ENCODE data around the gene ZNF566. TPM values are rescaled to one million over a fixed set of nuclear protein-coding genes. Genes with fewer than 3 reads are reported as not detected.

The ZNF566 gene
- total and polyA plus RNA-seq, 3 experiments from 2014 or later = 8.2 to 12.9 (median 9.0) TPM

- DNase-seq = no peak
- peak overlapping the region; percentile 78 for H3K27ac ChIP-seq (ENCODE audit: low read depth, low read length)
- peaks cover 6% of the 10 kb centered on the region for H3K27me3 ChIP-seq (ENCODE audit: insufficient read depth, low read length, poor library complexity, severe bottlenecking)
- Mint-ChIP-seq H3K9me3 (peaks cover 4 to 31% (median 17%) of the 10 kb centered on the region in 5 donors), H3K36me3 (peaks cover 9 to 39% (median 34%) of the 10 kb centered on the region in 3 donors), H3K4me3 (peak overlapping the region; percentile 89 to 95 (median 92)), H3K4me1 (peaks cover 23 to 46% (median 42%) of the 10 kb centered on the region in 3 donors), H3K27me3 (peaks cover 14 to 18% of the 10 kb centered on the region in 2 donors), H3K27ac (peak overlapping the region; percentile 55 to 97 (median 95))
- ChIA-PET POLR2A (interaction anchor here (0.6 to 1.2 kb wide), 2 partner anchors 50 to 71 kb away, joined by 4 to 5 read pairs; partner anchors contain the start of gene ZNF566), CTCF (no interaction called here)
- H3K4me1 ChIP-seq (ENCODE audit: insufficient read depth, low read length) = peaks cover 11% of the 10 kb centered on the region
- no peaks in the 10 kb centered on the region for H3K9me3 ChIP-seq (ENCODE audit: low read length)
- H3K36me3 ChIP-seq (ENCODE audit: insufficient read depth, low read length) = no peaks in the 10 kb centered on the region
- H3K4me3 ChIP-seq (ENCODE audit: low read length) = peak overlapping the region; percentile 63
These were observed 71.5 kb downstream of the ZNF566 start for GRCh38 chr19:36417752-36418286.

GRCh38 chr19:36409841-36410240 lies 79.5 kb downstream of the ZNF566 start:
- H3K27ac Mint-ChIP-seq = no peak overlapping the region
- peaks cover 0 to 18% (median 7%) of the 10 kb centered on the region in 3 donors for H3K4me1 Mint-ChIP-seq
- CTCF ChIA-PET = no interaction called here
- H3K27me3 ChIP-seq (ENCODE audit: insufficient read depth, low read length, poor library complexity, severe bottlenecking) = no peaks in the 10 kb centered on the region
- peaks cover 35% of the 10 kb centered on the region for H3K36me3 ChIP-seq (ENCODE audit: insufficient read depth, low read length)
- no peak overlapping the region for H3K27ac ChIP-seq (ENCODE audit: low read depth, low read length)
- no peak overlapping the region for H3K4me3 ChIP-seq (ENCODE audit: low read length)
- POLR2A ChIA-PET = no interaction called here
- no peak for DNase-seq
- no peaks in the 10 kb centered on the region for H3K4me1 ChIP-seq (ENCODE audit: insufficient read depth, low read length)
- peak overlapping the region in 1 of 7 donors; percentile 11 for H3K4me3 Mint-ChIP-seq
- H3K9me3 Mint-ChIP-seq = peaks cover 22 to 75% (median 38%) of the 10 kb centered on the region in 5 donors
- peaks cover 8% of the 10 kb centered on the region for H3K9me3 ChIP-seq (ENCODE audit: low read length)
- H3K27me3 Mint-ChIP-seq = no peaks in the 10 kb centered on the region
- H3K36me3 Mint-ChIP-seq = peaks cover 47 to 74% (median 71%) of the 10 kb centered on the region in 3 donors

GRCh38 chr19:36408101-36408500 lies 81.3 kb downstream of the ZNF566 start:
- Mint-ChIP-seq H3K4me1 (peaks cover 0 to 14% (median 7%) of the 10 kb centered on the region in 3 donors), H3K36me3 (peaks cover 56 to 82% (median 78%) of the 10 kb centered on the region in 3 donors), H3K4me3 (no peak overlapping the region), H3K9me3 (peaks cover 27 to 81% (median 44%) of the 10 kb centered on the region in 5 donors), H3K27ac (peak overlapping the region in 1 of 8 donors; percentile 70), H3K27me3 (no peaks in the 10 kb centered on the region)
- no peak for DNase-seq
- Histone ChIP-seq H3K9me3 (ENCODE audit: low read length) (peaks cover 8% of the 10 kb centered on the region), H3K27ac (ENCODE audit: low read depth, low read length) (no peak overlapping the region), H3K27me3 (ENCODE audit: insufficient read depth, low read length, poor library complexity, severe bottlenecking) (no peaks in the 10 kb centered on the region), H3K4me3 (ENCODE audit: low read length) (no peak overlapping the region), H3K36me3 (ENCODE audit: insufficient read depth, low read length) (peaks cover 35% of the 10 kb centered on the region), H3K4me1 (ENCODE audit: insufficient read depth, low read length) (no peaks in the 10 kb centered on the region)
- POLR2A ChIA-PET = no interaction called here
- CTCF ChIA-PET = no interaction called here

- Histone ChIP-seq H3K27ac (ENCODE audit: low read depth, low read length) (no peak overlapping the region), H3K9me3 (ENCODE audit: low read length) (peaks cover 12% of the 10 kb centered on the region), H3K27me3 (ENCODE audit: insufficient read depth, low read length, poor library complexity, severe bottlenecking) (no peaks in the 10 kb centered on the region), H3K4me1 (ENCODE audit: insufficient read depth, low read length) (no peaks in the 10 kb centered on the region), H3K4me3 (ENCODE audit: low read length) (no peak overlapping the region), H3K36me3 (ENCODE audit: insufficient read depth, low read length) (peaks cover 40% of the 10 kb centered on the region)
- DNase-seq = no peak
- ChIA-PET POLR2A (no interaction called here), CTCF (no interaction called here)
- H3K4me1 Mint-ChIP-seq = peaks cover 0 to 2% (median 2%) of the 10 kb centered on the region in 3 donors
- peaks cover 42 to 75% (median 58%) of the 10 kb centered on the region in 5 donors for H3K9me3 Mint-ChIP-seq
- H3K27me3 Mint-ChIP-seq = no peaks in the 10 kb centered on the region
- H3K4me3 Mint-ChIP-seq = no peak overlapping the region
- peaks cover 63 to 89% (median 83%) of the 10 kb centered on the region in 3 donors for H3K36me3 Mint-ChIP-seq
- no peak overlapping the region for H3K27ac Mint-ChIP-seq
These were observed 84.9 kb downstream of the ZNF566 start for GRCh38 chr19:36404498-36404897.

- Histone ChIP-seq H3K4me1 (ENCODE audit: insufficient read depth, low read length) (no peaks in the 10 kb centered on the region), H3K36me3 (ENCODE audit: insufficient read depth, low read length) (peaks cover 20% of the 10 kb centered on the region), H3K27me3 (ENCODE audit: insufficient read depth, low read length, poor library complexity, severe bottlenecking) (no peaks in the 10 kb centered on the region), H3K27ac (ENCODE audit: low read depth, low read length) (no peak overlapping the region), H3K4me3 (ENCODE audit: low read length) (no peak overlapping the region), H3K9me3 (ENCODE audit: low read length) (peaks cover 9% of the 10 kb centered on the region)
- DNase-seq = no peak
- POLR2A ChIA-PET = no interaction called here
- peaks cover 0 to 2% (median 0%) of the 10 kb centered on the region in 3 donors for H3K4me1 Mint-ChIP-seq
- H3K27me3 Mint-ChIP-seq = no peaks in the 10 kb centered on the region
- H3K36me3 Mint-ChIP-seq = peaks cover 57 to 86% (median 81%) of the 10 kb centered on the region in 3 donors
- CTCF ChIA-PET = no interaction called here
- peaks cover 46 to 77% (median 64%) of the 10 kb centered on the region in 5 donors for H3K9me3 Mint-ChIP-seq
- peak overlapping the region in 1 of 7 donors; percentile 54 for H3K4me3 Mint-ChIP-seq
- H3K27ac Mint-ChIP-seq = no peak overlapping the region
These were observed 87.9 kb downstream of the ZNF566 start for GRCh38 chr19:36401475-36401874.

- H3K36me3 ChIP-seq (ENCODE audit: insufficient read depth, low read length) = peaks cover 28% of the 10 kb centered on the region
- no peaks in the 10 kb centered on the region for H3K27me3 Mint-ChIP-seq
- no peak for DNase-seq
These were observed 90.8 kb downstream of the ZNF566 start for GRCh38 chr19:36398571-36398970.

More at GRCh38 chr19:36398571-36398970, 90.8 kb downstream of the ZNF566 start:
- H3K4me3 ChIP-seq (ENCODE audit: low read length) = no peak overlapping the region
- H3K9me3 Mint-ChIP-seq = peaks cover 46 to 77% (median 75%) of the 10 kb centered on the region in 5 donors
- H3K36me3 Mint-ChIP-seq = peaks cover 53 to 80% (median 75%) of the 10 kb centered on the region in 3 donors
- H3K9me3 ChIP-seq (ENCODE audit: low read length) = peaks cover 26% of the 10 kb centered on the region
- no peaks in the 10 kb centered on the region for H3K27me3 ChIP-seq (ENCODE audit: insufficient read depth, low read length, poor library complexity, severe bottlenecking)
- no peak overlapping the region for H3K27ac ChIP-seq (ENCODE audit: low read depth, low read length)
- POLR2A ChIA-PET = no interaction called here
- no peak overlapping the region for H3K27ac Mint-ChIP-seq
- CTCF ChIA-PET = no interaction called here
- no peaks in the 10 kb centered on the region for H3K4me1 ChIP-seq (ENCODE audit: insufficient read depth, low read length)
- no peak overlapping the region for H3K4me3 Mint-ChIP-seq
- peaks cover 0 to 2% (median 0%) of the 10 kb centered on the region in 3 donors for H3K4me1 Mint-ChIP-seq

Other genes starting within 250 kb of the ZNF566 start
- 1 to 10 TPM; 2.1 to 3.9 TPM for gene ZFP14, start 110.4 kb downstream of the ZNF566 start, total RNA-seq
- gene ZFP14, start 110.4 kb downstream of the ZNF566 start, polyA plus RNA-seq = 4.5 TPM
- 1 to 10 TPM; 4.9 to 6.2 TPM for gene ZFP82, start 70.9 kb downstream of the ZNF566 start, total RNA-seq
- gene ZFP82, start 70.9 kb downstream of the ZNF566 start, polyA plus RNA-seq = 12.8 TPM
- gene ZNF260, start 38.7 kb upstream of the ZNF566 start, total RNA-seq = 10 to 100 TPM in 1 of 2 experiments, 1 to 10 TPM in 1; 6.9 to 10.3 TPM
- gene ZNF260, start 38.7 kb upstream of the ZNF566 start, polyA plus RNA-seq = 7.1 TPM
- 10 to 100 TPM; 15.6 to 16.4 TPM for gene ZNF529, start 83.7 kb upstream of the ZNF566 start, total RNA-seq
- 8.6 TPM for gene ZNF529, start 83.7 kb upstream of the ZNF566 start, polyA plus RNA-seq
- gene ZNF382, start 115.8 kb upstream of the ZNF566 start, total RNA-seq = 10 to 100 TPM in 1 of 2 experiments, 1 to 10 TPM in 1; 10.0 to 10.3 TPM
- gene ZNF382, start 115.8 kb upstream of the ZNF566 start, polyA plus RNA-seq = 7.7 TPM
- gene ZNF461, start 177.3 kb upstream of the ZNF566 start, total RNA-seq = 1 to 10 TPM; 6.9 to 8.1 TPM
- 4.9 TPM for gene ZNF461, start 177.3 kb upstream of the ZNF566 start, polyA plus RNA-seq
- gene ZNF567, start 198.1 kb upstream of the ZNF566 start, total RNA-seq = 1 to 10 TPM; 7.2 to 9.4 TPM
- 14.7 TPM for gene ZNF567, start 198.1 kb upstream of the ZNF566 start, polyA plus RNA-seq